Inferior parietal cortex (tissue), 1 donor: ENCODE results near the gene ELMOD3.
"Not testable (repeated sequence)": the region's sequence is repeated elsewhere in the genome, so short reads cannot be mapped to it uniquely, and the experiment has no call there.

ENCODE experiments used
- DNase-seq: peaks from one replicate; pipeline ENCODE4 v3.0.0-alpha.2; 2016; ENCODE audit errors: extremely low spot score

The ELMOD3 gene

DNA sequence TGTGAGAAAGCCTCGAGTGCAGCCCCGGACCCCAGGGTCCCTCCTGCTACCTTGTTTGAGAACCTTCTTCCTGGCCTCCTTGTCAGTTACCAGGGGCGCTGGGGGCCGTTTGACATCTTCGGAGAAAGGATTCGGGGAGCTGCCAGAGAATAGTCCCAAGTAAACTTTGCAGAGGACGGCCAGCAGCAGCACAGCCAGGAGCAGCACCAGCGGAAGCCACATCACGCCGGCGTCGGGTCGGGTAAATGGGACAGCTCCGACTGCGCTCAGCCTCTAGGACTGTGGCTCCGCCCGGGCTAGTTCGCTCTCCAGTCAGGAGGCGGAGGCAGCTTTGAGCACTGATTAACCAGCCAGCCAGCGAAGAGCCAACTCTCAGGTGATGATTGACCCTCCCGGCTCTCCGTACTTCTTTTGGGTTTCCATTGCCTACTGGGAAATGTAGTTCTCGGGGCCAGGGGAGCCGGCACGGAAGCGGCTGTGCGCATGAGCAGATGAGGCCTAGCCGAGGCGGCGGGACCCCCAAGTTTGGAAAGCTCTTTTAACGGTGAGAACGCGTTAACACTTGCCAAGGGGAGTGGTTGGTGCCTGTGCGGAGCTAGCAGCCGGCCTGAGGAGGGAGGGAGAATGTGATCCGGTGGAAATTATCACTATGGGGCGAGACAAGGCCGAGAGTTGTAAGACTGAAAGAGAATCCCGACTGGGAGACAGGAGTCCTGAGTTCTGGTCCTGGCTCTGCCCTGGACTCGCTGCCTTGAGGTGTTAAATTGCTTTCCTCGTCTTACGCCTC is at the start of gene ELMOD3, which contains the start of gene RETSAT:
Gene ELMOD3 (plus strand): TSS at position 484 of the 787 bp plus-strand sequence. CDS start 2,430 bp downstream, outside the sequence.
Gene RETSAT (minus strand): TSS at position 243 of the 787 bp plus-strand sequence. CDS start 21 bp downstream, at position 222.
- DNase-seq: peak; percentile 99

DNA sequence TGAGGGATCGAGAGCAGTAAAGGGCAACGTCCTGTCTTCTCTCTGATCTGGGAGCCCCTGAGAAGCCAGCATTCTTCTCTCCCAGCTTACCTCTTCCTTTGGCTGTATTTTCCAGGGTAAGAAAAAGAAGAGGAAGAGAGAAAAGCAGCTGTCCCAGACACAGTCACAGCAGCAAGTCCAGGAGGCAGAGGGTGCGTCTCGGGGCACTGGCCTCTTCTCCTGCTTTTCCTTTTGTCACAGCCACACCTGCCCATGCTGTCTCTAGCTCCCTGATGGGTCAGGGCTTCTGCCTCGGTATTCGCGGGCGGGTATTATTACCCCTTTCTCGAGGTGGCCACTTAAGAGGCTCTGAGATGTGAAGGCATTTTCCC is 47.1 kb upstream of the ELMOD3 start:
- no peak for DNase-seq

DNA sequence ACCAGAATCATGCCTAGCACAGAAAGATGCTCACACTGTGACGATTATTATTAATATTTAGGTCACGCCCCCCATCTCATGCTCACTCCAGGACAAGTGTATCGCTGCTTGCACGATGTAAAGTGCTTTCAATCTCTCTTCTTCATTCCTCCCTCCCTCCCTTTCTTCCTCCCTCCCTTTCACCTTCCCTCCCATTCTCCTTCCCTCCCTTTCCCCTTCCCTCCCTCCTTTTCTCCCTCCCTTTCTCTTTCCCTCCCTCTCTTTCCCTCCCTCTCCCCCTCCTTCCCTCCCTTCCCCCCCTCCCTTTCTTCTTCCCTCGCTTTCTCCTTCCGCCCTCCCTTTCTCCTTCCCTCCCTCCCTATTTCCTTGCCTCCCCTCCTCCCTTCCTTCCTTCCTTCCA is 46.4 kb upstream of the ELMOD3 start:
- no peak for DNase-seq

DNA sequence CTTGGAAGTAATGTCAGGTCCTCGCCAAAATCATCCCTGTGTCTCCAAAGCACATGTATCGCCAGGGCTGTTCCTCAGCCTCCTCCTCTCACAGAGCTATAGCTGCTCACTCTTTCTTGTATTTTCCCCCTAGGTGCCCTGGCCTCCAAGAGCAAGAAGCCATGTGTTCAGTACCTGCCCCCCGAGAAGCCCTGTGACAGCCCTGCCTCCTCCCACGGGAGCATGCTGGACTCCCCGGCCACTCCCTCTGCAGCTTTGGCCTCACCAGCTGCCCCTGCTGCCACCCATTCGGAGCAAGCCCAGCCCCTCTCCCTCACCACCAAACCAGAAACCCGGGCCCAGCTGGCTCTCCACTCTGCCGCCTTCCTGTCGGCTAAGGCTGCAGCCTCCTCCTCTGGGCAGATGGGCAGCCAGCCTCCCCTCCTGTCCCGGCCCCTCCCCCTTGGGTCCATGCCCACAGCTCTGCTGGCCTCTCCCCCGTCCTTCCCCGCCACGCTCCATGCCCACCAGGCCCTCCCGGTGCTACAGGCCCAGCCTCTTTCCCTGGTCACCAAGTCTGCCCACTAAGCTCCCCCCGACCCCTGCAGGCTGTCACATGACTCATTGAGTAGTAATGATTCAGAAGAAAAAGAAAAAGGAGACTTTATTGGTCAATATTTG is 45.5 kb upstream of the ELMOD3 start:
- no peak for DNase-seq

DNA sequence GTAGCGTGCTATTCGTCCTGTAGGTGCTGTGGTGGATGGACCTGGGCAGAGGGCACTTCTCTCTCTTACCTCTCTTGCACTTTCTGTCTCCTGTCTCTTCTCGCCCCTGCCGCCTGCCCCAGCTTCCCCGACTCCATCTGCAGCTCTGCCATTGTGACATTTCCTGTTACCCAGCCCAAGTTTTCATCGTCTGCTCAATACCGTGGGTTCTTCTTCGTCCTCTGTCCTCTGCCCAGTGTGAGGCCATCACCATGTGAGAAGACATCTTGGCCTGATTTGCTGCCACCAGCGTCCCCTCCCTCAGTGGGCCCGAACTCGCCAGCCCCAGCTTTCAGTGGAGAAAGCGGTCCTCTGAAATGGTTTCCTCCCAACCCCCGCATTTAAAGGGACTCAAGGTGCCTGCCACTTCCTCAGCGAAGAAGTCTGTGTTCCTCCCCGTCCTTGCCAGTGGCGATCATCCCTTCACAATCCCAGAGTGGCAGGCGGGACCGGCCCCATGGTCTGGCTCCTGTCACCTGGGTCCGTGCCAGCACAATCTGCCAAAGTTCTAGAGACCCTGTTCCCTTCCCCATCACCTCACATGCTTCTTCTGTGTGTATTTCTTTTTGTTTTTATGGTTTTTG is 44.8 kb upstream of the ELMOD3 start:
- DNase-seq: no peak

DNA sequence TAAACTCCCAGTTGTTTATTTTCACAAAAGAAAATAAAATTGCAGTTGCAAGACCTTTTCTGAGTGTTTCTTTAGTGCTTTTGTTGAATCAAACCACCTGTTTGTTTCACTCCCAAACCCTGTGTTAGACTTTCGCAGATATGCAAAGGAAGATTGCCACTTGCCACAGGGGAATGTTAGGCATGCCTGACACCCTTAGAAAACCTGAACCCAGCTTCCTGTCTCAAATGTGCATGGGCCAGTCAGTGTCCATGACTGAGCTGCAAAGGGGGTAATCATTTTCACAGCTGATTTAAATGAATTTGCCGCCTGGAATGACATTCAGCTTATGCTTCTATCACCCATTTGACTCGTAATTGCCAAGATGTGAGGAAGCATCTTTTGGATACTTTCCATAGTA is 44.2 kb upstream of the ELMOD3 start:
- no peak for DNase-seq

DNA sequence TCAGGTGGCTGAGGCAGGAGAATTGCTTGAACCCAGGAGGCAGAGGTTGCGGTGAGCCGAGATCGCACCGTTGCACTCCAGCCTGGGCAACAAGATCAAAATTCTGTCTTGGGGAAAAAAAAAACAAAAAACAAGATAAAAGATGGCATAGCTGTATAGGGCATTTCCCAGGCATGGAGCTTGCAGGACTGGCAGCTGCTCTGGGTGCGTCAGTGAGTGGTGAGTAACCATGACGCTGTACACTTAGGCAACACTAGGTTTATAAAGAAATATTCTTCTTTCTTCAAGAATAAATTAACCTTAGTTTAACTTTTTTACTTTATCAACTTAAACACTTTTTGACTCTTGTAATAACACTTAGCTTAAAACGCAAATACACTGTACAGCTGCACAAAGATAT is 42.2 kb upstream of the ELMOD3 start:
- DNase-seq: no peak

DNA sequence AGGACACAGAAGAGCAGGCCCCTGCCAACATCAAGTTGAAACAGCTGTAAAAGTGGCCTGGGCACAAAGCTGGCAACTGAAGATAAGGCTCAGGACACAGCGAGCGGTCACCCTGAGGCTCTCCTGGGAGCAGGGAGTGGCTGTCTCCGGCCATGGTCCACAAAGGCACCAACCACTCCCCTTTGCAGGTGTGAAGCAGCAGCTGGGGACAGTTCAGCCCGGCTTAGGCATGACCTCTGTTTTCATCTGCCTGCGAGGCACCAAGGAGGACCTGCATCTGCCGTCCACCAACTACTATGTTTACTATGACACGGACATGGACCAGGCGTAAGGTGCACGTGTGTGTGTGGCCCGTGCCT is 39.7 kb upstream of the ELMOD3 start:
- no peak for DNase-seq

DNA sequence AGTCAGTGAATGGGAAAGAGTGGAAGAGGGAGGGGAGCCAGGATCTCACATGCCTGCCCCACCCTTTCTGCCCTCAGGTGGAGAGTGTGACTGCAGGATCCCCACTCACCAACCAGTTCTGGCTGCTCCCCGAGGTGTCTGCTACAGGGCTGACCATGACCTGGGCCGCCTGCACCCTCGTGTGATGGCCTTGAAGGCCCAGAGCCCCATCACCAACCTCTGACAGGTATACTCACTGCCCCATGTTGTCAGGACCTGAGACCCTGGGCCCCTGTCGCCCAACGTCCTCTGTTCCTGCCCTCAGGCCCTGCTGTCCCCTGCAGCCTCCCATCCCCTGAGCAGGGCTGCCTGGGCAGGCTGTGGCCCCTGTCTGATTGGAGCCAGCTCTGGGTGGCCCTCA is 38.6 kb upstream of the ELMOD3 start:
- not testable (repeated sequence) for DNase-seq

DNA sequence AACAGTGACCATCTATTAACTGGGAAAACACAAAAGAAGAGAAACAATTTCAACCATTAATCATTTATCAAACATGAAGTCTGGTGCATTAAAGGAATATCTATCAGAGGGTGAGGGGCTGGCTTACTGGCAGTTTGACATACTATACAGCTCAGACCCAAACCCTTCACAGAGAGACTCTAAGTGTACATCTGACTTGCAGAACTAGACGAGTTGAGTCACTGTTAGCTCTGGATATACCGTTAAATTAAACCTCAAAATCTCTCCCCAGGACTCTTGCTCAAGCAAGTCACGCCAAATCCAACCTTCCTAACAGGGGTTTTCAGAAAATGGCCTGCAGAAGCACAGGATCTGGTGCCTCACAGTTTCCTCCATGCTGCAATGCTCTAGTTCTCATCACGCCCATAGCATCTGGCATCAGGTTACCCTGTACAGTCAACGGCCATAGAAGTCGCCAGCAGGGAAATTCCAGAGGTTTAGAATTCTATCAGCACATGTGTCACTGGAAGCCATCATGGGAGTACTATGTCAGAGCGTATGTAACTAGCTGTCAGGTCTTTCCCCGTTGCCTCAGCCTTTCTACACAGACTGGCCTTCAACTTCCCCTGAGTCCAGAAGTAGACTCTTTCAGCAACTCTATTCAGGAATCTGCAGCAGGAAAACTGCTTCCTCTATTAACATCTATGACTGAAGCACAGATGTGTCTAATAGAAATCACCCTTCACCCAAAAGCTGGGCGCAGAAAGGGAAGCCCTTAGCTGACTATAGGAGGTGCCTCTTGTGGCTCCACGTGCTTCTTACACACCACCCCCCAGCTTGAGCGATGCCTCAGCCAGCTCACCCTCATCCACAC is 36.1 kb upstream of the ELMOD3 start:
- DNase-seq: no peak

DNA sequence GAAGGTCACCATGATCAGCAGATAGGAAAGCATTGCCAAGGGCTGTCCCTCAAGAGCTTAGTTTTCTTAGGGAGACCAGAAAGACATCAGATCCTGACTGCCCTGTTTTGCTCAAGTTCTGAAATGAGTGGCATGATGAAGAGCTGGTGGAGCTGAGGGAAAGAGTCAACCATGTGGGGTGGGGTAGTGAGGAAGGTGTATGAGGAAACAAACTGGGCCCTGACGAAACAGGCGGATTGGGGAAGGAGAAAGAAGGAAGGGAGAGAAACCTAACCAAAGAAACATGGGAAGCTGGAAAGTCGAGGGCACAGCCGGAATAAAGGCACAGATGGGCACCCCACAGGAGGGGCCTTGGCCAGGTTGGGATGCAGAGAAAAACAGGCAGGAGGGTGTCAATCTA is 34.8 kb upstream of the ELMOD3 start:
- DNase-seq: no peak

DNA sequence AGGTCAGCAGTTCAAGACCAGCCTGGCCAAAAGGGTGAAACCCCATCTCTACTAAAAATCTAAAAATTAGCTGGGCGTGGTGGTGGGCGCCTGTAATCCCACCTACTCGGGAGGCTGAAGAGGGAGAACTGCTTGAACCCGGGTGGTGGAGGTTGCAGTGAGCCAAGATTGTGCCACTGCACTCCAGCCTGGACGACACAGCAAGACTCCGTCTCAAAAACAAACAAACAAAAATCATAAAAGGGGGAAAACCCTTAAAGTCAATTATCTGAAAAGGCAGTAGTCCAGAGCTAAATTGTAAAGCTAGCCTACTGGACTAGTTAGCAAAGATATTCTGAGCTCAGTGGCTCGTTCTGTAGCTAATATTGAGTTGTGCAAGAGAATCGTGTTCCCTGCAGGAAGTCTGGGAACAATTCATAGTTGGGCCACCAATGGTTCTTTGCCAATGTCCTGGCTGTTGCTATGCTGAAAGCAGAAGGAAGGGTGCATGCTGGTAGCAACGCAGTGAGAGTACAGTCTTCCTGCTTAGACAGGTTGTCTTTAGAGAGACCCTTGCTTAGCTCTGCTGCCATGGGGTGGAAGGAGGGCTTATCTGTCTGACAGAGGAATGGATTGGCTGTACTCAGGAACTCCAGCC is 31.1 kb upstream of the ELMOD3 start:
- no peak for DNase-seq

DNA sequence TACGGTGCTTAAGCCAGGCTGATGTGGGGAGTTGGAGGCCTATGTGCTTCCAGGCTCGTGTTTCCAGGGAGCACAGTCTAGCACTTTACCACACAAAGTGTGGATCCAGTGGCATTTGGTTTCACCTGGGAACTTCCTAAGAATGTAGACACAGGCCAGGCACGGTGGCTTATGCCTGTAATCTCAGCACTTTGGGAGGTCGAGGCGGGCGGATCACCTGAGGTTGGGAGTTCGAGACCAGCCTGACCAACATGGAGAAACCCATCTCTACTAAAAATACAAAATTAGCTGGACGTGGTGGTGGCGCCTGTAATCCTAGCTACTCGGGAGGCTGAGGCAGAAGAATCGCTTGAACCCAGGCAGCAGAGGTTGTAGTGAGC is 30.6 kb upstream of the ELMOD3 start:
- DNase-seq: not testable (repeated sequence)

DNA sequence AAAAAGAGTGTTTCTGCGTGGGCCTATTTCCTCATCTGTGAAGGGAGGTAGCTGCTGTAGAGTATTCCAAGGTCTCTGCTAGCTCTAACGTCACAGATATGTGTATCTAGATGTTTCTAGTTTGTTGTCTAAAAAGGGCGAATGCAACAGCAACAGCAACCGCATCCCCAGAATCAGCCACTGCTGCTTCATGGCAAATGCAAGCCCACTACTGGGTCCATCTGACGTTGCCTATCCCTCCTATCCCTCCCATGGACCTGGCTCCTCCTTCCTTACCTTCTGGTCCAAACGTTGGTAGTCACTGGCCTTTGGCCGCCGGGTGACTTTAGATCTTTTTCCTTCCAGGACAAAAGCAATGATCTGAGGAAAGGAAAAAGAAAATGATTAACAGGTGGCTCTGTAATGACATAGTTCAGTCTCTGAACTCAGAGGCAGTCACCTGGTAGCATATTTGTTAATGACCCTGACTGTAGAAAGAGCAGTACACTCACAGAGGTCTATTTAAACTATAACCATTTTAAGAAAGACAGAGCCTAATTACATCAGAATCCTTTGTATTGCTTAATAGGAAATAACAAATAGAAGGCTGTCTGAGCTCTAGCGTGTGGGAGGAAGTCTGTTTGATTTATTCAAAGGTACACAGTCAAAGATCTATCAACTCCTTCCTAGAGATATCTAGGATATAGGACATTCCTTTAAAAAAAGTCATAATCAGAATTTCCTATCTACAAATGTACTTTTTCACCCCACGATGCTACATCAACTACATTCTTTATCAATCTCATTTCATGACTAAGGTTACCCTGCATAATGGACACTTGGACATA is 29.7 kb upstream of the ELMOD3 start:
- DNase-seq: no peak

DNA sequence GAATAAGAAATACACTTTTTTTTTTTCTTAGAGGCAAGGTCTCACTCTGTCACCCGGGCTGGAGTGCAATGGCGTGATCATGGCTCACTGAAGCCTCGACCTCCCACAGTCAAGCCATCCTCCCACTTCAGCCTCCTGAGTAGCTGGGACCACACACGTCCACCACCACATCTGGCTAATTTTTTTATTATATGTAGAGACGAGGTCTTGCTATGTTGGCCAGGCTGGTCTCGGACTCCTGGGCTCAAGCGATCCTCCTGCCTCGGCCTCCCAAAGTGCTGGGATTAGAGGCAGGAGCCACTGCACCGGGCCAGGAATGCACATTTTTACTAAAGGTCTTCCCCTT is 29.1 kb upstream of the ELMOD3 start:
- DNase-seq: no peak

DNA sequence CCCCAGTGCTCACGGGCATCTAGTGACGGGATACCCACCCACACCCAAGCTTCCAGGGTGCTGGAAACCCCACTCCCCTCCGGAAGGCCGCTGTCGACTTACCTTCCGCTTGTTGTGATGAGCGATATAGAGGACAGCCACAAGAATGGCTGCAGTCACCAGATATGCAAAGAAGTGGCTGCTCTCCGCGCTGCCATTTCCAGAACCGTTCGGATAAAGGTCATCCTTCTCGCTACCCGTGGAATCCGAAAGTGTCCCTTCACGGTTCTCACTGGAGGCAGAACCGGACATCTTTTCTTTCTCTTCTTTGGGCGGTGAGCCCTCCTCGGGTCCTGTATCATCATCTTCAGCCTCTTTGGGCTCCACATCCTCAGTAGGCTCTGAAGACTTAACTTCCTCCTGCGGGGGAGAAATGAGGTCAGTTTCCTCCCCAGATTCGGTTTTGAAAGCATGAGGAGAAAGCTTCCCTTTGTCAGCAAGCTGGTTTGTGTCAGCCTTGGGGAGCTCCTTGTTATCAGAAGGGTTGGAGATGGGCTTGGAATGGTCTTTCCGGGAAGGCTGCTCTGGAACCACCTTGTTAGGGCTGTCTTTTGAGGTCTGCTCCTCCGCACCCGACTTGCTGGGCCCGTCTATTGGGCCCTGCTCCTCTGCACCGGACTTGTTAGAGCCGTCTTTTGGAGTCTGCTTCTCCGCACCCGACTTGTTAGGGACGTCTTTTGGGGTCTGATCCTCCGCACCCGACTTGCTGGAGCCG is 28.0 kb upstream of the ELMOD3 start:
- peak; percentile 28 for DNase-seq

DNA sequence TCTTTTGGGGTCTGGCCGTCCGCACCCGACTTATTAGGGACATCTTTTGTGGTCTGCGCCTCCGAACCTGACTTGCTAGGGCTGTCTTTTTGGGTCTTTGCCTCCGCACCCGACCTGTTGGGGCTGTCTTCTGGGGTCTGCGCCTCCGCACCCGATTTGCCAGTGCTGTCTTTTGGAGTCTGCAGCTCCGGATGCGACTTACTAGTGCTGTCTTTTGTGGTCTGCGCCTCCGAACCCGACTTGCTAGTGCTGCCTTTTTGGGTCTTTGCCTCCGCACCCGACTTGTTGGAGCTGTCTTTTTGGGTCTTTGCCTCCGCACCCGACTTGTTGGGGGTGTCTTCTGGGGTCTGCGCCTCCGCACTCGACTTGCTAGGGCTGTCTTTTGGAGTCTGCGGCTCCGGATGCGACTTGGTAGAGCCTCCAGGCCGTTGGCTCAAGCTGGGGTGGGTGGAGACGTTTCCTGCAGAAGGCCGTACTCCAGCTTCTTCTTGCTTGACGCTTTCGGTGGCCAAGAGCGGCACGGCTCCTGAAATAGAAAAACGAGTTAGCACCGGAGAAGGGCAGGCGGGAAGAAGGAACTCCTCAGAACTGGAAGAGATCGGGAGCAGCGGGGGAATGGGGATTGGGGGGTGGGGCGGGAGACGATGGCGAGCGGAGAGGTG is 27.3 kb upstream of the ELMOD3 start:
- DNase-seq: no peak

DNA sequence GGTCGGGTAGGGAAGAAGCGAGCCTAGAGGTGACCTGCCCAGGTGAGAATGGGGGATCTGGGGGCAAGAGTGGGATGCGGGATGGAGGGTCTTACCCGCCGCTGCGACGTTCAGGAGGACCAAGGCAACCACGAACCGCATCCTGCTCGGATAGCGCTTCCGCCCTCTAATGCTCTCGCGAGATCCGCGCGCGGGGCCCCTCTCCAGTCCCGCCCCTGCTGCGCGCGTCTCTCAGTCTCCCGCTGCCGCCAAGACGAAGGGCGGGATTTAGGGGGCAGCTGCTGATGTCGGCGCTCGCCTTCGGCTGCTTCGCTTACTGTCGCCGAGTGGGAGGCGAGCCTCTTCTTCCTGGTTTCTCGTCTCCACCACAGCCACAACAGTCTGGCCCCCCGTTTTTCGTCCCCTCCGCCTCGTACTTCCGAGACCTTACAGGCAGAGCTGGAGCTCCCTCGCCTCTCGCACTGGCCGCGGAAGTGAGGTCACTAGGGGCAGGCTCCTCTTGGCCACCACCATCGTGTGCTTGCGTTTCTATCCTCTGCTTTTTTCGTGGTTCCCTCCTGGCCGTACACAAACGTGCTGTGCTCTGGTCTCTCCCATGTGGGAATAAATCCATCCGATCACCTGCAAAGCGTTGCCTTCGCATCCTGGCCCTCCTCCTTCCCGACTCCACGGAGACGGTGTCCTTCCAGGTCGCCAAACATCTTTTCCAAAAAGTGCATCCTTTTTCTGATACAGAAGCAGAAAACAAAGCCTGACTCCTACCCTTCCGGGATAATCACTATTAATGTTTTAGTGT is 26.5 kb upstream of the ELMOD3 start, which contains the start of gene TGOLN2:
Gene TGOLN2 (minus strand): TSS at position 168 of the 796 bp plus-strand sequence. CDS start 27 bp downstream, at position 141.
- peak; percentile 93 for DNase-seq
